Middle frontal gyrus (tissue), 1 donor: ENCODE results near the gene SLC15A3.
"Not testable (repeated sequence)": the region's sequence is repeated elsewhere in the genome, so short reads cannot be mapped to it uniquely, and the experiment has no call there.

Source experiments
- DNase-seq: peaks from one replicate; pipeline ENCODE4 v3.0.0-alpha.2; 2015; ENCODE audit warnings: low spot score; ENCODE audit errors: extremely low spot score

Gene SLC15A3

DNA sequence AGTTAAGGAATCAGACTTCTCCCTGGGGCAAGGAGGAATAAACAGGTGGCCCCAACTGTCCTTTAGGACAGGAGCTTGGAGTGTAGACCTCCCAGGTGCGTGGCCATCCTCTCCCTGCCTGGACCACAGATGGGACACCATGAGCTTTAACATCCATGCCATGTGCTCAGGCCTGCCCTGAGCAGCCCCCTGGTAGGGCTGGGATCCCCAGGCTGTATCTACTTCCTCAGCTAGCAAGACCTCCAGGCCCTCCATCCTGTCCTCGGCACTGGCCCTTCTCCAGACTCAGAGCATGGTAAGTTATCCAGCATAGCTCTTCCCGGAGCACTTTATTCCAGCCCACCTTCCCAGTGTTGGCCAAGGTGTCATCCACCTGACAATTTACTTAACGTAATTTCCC, 25.2 kb upstream of the SLC15A3 start:
- DNase-seq, result no peak

DNA sequence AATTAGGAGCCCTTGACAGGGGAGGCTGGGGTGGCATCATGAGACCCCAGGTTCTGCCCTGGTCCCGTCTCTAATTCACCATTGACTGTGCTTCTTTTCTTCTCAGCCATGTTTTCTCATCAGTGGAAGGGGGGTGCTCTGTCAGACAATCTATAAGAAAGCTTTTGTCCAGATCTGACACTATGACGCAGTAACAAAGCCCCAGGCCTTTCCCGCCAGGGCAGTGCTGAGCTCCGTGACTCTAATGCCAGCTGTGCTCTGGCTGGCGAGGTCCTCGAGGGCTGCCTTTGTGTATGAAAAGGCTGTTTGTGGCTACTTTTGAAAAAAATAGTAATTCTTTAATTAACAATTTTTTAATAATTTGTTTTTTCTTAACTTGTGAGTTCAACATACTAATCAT, 22.8 kb upstream of the SLC15A3 start:
- DNase-seq, result no peak

DNA sequence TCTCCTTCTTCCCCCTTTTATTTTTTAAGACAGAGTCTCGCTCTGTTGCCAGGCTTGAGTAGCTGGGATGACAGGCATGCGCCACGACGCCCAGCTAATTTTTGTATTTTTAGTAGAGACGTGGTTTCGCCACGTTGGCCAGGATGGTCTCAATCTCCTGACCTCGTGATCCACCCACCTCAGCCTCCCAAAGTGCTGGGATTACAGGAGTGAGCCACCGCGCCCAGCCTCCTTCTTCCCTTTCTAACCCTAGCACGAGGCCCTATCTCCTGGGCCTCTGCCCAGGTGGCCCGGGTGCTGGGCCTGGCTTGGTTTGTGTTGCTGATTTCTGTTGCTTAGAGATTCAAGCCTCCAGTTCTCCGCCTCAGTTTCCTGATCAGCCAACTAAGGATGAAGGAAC, 22.3 kb upstream of the SLC15A3 start:
- DNase-seq, result not testable (repeated sequence)

DNA sequence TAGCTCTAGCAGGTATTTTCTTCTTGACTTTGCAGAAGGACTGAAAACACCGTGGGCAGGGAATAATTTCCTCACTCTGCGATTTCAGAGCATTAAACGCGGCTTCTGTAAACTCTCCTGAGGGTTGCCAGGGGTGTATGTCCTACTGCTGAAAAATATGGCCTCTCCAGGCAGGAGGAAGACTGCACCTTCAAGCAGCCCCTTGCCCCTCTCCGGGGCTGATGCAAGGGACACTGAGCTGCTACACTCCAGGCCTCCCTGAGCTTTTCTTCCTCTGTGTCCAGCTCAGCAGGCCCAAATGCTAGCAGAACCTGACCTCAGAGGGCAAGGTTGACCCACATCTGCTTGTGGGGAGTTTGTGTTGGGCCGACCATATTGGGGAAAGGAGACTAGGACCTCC, 21.7 kb upstream of the SLC15A3 start:
- no peak for DNase-seq

DNA sequence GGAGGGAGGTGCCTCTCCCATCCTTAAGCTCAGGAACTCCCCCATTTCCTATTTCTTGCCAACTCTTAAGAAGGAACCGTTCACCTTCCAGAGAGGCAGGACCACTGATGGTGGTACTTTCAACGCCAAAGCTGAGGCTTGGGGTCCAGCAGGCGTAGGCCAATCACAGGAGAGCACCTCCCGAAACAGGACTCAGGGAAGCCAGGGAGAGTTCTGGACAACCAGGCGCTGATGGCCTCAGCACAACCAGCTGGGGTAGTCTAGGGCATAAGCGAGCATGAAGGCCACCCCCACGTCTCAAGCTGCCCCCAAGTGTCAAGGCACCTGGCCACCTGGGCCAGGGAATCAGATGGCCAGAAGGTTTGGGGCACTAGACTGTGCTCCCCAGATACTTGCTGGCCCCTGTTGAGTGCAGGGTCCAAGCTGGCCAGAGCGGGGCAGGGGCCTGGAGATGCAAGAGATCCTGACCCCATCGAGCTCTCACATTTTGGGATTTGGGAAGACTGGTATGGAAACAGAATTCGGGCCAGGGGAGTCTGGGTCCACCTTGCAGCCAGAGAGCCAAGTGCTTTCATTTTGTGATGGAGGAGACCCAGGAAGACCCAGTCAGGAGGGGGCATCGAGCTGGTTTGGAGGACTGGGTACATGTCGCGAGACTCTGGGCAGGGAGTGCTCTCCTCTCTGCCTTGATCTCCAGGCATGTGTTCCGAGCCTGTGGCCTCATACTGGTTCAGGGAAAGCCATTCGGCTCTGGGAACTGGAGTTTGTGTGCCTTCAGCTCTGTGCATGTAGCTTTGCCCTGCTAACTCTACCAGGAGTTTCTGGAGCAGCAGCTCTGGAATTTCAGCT, 20.4 kb upstream of the SLC15A3 start:
- DNase-seq, result no peak

DNA sequence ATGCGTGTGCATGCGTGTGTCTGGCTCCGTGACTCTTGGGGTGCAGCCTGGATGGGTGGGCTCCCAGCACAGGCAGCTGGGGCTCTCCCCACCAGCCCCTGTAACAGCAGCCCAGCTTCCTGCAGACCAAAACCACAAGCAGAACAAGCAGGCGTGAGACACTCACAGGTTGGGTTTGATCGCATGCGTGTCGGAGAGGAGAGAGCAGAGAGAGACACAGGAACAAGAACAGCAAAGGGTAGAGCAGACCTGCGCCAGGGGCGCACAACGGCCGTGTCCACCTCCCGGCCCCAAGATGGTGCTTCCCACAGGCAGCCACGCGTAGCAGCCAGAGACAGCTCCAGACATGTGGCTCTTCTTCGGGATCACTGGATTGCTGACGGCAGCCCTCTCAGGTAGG, 19.5 kb upstream of the SLC15A3 start, which contains the start of gene CD6:
Gene CD6 (plus strand): TSS at position 161 of the 400 bp plus-strand sequence. CDS start 186 bp downstream, at position 347.
- DNase-seq, result no peak

DNA sequence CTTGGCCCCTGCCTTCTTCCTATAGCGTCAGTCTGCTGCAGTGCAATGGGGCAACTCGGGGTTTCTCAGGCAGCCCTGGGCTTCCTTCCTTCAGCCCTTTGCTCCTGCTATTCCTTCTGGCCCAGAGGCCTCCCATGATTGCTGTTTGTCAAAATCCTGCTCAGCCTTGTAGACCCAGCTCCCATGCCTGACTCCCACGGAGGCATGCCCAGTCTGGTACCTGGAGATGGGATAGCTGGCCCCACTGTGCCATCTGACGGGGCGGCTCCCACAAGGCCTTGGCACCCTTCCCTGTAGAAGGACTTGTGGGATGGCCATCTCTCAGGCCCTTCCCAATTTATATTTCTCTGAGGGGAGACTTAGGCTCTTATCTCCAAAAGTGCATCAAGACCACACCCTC, 18.9 kb upstream of the SLC15A3 start:
- no peak for DNase-seq

DNA sequence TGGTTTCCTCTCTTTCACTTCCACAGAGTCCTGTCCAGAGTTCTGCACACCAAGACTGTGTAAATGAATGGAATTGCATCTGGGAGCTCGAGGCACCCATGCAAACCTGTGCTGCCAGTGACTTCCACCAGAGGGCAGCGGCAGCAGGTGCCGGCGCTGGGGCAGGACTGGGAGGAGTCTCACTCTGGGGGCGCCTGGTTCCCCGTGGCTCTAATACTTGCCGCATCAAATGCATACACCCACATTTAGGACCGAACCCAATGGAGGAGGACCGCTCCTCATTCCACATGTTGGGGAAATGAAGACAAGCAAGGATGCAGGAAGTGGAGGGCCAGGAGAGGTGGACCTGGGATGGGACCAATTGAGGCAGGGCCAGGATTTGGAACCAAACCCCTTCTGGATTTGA, 18.4 kb upstream of the SLC15A3 start:
- no peak for DNase-seq

DNA sequence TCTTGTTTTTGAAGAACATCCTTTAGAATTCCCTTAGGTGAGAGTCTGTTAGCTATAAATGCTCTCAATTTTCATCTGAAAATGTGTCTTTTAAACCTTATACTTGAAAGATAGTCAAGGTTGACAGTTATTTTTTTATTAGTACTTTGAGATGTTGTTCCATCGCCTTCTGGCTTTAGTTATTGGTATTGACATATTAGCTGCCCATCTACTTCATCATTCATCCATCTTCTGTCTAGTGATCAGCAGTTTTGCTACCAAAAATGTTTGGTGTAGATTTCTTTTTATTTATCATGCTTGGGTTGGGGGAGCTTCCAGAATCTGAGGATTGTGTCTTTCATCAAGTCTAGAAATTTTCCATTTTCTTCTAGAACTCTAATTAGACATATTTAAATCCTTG, 16.2 kb upstream of the SLC15A3 start:
- DNase-seq, result no peak

DNA sequence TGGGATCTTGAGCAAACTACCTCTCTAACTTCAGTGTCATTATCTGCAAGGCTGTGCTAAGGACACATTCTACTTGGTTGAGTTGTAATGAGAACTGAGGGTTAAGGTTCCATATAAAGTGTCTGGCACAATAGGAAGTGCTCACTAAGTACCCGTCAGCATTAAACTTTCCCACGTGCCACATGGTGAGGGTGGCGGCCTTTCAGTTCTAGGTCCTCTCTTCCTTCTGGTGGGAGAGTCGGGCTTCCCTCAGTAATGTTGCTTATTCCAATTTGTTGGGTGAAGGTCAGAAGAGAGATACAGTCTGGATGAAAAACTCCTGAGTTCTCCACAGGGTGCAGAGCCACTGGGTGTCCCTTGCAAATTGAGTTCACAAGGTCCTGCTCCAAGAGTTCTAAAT, 14.9 kb upstream of the SLC15A3 start:
- DNase-seq, result no peak

DNA sequence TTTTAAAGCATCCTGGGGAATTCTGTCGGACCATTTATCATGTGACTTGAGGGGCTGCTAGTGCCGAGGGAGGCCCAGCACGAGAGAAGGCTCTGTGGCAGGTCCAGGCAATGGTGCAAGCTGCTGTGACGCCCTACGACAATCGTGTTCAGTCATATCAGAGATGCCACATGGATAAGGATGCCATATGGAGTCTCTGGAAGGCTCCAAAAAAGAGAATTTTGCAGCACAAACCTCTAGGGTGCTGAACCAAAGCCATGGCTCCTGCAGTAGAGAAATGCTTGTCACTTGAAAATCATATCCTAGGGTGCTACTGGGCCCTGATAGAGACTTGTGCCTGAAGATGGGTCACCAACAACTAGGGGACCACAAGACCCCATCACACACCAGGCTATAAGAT, 12.8 kb upstream of the SLC15A3 start:
- DNase-seq, result no peak

DNA sequence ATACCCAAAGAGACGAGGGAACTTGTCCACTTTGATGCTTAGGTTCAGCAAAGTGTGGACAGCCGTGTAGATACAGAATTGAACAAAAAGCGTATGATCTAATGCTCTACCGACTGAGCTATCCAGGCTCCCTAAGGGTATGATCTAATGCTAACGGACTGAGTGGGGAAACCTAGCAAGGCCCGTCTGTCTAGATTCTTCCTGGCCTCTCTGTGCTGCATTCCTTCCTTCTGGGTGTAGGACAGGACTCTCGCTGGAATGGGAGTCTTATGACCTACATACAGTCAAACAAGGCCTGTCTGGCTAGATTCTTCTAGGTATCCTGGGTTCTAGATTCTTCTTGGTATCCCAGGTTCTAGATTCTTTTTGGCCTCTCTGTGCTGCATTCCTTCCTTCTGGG, 8.4 kb upstream of the SLC15A3 start:
- no peak for DNase-seq

DNA sequence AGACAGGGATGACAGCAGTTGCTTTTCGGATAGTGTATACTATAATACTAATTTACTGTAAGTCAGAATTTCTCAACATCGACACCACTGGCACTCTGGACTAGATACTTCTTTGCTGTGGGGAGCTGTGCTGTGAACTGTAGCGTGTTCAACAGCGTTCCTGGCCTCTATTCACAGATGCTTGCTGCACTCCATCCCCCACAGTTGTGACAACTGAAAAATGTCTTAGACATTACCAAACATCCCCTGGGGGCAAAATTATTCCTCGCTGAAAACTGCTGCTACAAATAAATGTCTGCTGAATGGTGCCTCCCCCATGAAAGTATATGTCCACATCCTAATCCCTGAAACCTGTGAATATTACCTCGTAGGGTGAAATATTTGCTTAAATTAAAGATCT, 7.5 kb upstream of the SLC15A3 start:
- no peak for DNase-seq

DNA sequence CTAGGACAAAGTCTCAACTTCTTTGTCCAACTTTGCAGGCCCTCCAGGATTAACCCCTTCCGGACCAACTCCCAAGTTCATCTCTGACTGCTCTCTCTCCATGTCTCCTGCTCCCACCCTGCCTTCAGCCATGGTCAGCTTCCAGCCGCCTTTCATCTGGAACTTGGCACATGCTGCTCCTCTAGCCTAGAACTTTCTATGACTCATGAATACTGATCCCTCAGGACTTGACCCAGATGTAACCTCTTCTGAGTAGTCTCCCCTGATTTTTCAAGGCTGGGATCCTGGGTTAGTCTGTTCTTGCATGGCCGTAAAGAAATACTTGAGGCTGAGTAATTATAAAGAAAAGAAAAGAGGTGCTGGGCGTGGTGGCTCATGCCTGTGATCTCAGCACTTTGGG, 5.2 kb upstream of the SLC15A3 start:
- DNase-seq, result no peak

DNA sequence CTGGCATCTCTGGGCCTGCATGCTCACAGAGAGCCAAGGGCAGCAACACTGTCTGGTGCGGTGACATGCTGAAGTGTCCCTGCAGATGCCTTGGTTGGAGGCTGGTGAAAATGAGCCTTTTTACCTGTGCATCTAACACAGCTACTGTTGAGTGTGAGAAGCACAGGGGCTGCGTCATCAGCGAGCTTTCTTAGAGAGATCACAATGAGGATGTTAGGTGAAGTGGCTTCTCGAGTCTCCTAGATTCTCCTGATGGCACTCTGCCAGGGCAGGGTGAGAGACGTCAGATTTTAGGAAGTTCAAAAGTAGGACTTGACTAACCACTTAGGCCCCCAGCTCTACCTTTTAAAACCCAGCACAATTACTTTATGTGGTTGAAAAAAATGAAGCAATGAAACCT, 3.6 kb upstream of the SLC15A3 start:
- DNase-seq, result no peak

DNA sequence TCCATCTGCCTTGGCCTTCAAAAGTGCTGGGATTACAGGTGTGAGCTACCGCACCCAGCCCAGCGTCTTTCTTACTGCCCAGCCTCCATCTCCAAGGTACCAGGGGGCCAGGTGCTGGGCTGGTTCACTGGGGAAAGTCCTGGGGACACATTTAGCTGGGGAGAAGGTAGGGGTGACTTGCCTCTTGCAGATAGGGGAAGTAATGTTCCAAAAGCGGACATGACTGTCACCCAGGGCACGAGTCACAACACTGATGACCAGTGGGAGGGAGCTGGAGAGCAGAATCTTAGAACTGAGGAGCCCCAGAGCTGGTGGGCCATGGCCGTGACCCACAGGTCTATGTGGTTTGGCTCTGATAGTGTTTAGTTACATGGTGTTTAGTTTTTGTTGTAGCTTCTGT, 2.4 kb upstream of the SLC15A3 start:
- DNase-seq, result no peak

DNA sequence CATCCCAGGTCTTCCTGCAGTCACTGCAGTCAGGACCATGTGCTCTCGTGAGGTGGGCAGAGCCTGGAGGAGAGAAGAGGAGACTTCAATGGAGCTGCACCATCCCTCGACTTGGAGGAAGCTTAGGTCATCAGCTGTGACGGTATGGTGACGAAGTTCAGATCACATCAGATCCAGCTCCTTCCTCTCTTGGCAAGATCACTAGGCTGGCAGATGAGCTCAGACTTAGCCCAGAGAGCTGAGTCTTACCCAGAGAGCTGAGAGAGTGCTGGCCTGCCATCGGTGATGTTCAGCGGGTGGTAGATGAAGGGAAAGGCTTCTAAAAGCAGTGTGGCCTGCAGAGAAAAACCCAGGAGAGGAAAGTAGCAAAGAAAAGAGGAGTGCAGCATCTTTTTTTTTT, 1.8 kb upstream of the SLC15A3 start:
- DNase-seq, result no peak

DNA sequence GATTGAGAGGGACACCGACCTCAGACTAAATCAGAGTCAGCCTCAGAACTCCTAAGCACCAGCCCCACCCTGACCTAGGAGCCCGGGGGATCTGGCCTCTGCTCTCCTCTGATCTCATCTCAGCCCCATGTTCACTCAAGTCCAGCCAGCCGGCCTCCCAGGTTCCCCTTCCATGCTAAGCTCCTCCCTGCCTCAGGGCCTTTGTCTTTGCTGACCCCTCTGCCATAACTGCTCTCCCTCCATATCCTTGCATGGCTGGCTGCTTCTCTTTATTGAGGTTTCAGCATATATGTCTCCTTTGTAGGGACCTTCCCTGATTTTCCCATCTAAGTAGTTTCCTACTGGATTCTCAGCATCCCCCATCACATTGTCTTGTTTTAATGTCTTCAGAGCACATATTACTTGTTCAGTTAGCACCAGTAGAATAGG, 780 bp upstream of the SLC15A3 start:
- DNase-seq, result no peak

DNA sequence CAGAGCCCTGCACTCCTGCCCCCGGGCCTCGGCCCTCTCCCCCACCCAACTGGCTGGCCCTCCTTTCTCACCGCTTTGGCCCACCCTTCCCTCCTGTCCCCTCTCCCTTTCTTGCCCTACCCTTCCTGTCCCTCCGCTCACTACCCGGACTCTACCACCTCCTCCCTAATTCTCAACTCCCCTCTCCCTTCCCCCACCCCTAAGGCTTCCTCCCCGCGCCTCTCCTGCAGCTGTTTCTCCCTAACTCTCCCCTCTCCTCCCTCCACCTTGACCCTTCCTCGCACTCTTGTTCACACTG, 421 bp downstream of the SLC15A3 start:
- no peak for DNase-seq

DNA sequence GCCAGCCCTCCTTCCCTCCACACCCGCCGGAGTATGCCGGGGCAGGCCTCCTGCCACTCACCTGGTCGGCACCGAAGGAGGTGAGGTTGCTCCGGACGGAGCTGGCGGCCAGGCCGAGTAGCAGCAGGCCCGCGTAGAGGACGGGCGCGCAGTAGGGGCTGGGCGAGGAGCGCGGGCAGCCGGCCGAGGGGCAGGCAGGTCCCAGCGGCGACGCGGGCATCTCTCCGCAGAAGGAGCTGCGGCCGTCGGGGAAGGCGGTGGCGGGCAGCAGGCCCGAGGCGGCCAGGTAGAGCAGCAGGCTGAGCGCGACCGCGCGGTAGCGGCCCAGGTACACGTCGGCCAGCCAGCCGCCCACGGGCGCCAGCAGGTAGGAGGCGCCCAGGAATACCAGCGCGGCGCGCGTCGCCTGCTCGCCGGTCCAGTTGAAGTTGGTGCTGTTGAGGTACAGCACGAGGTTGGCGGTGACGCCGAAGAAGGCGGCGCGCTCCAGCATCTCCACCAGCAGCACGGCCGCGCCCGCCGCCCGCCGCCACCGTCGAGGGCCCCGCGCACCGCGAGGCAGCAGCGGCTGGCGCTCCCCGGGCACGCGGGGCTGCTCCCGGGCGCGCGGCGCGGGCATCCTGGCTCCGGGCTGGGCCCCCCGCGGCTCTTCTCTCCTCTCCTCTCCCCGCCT, 907 bp downstream of the SLC15A3 start:
- DNase-seq, result no peak

DNA sequence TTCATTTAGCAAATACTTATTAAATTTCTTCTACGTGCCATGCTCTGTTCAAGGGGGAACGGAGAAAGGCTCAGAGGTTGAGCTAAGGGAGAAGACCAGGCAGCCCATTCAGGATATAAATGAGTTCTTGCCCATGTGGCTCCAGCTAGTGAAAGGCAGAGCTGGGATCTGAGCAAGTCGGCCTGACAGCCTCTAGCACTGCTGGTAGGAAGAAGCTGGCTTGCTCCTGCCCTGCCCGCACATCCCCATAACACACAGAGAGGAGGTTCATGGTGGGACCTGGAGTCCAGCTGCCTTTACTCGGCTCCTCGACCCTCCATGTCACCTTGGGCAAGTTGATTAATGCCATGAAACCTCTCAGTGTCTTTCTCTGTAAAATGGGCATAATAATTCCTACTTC, 2.0 kb downstream of the SLC15A3 start:
- no peak for DNase-seq

DNA sequence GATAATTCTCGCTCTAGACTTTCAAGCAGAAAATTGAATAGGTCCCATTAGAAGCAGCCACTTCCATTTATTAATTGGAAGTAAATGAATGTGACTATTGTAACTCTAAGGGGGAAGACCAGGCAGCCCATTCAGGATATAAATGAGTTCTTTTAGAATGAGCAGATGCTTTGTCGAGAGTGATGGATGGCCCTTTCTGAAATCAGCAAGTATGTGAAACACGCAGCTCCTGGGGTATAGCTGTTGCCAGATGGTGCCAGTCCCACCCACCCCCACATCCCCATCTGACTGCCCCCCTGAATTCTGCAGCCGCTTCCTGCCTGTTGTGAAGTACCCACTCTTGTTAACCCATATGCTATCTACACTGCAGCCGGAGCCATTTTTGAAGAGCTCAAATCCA, 3.7 kb downstream of the SLC15A3 start:
- DNase-seq, result no peak

DNA sequence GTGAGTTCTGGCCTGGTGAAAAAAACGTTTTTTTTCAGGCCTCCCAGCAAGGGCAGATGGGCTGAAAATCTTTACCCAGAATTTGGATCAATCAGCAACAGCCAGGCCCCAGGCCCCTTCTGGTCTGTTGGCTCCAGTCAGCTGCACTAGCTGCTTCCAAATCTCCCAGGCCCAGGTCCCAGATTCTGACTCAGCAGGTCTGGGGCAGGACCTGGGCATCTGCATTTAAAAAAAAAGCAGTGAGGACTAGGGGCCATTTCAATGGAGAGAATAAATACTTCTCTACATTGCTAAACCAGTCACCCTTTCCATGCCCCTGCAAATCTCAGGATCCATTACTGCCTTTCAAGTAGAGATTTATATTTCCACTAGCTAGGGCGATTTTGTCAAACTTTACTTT, 4.3 kb downstream of the SLC15A3 start:
- no peak for DNase-seq
